Hypothalamus (tissue), 51 donors: Measurements from ENCODE around the gene SLC37A1.

Experiments used
- DNase-seq, 51 donors: peaks; one replicate each; lab custom pipeline; 2025; lab: John Stamatoyannopoulos, UW

SLC37A1 gene

DNA sequence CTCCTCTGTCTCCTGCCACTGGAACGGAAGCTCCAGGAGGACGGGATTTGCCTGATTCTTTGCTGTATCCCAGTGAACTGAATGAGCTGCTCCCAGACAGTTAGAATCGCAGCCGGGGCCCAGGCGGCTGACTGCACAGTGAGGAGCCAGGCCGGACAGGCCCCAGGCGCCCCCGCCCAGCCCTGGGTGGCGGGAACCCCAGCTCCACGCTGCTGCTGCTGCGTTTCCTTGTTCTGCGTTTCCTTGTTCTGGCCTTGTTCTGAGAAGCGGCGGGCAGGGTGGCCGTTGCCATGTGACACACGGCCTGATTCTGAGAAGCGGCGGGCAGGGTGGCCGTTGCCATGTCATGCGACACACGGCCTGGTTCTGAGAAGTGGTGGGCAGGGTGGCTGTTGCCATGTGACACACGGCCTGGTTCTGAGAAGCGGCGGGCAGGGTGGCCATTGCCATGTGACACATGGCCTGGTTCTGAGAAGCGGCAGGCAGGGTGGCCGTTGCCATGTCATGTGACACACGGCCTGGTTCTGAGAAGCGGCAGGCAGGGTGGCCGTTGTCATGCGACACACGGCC lies 56.2 kb downstream of the SLC37A1 start:
- peak in 5 of 51 donors; percentile 17 to 33 (median 25) for DNase-seq

- no peak for DNase-seq
Observed at GRCh38 chr21:42570362-42570761, 56.7 kb downstream of the SLC37A1 start.

GRCh38 chr21:42570841-42571387 lies 57.3 kb downstream of the SLC37A1 start:
- peak in 35 of 51 donors; percentile 8 to 73 (median 41) for DNase-seq

DNA sequence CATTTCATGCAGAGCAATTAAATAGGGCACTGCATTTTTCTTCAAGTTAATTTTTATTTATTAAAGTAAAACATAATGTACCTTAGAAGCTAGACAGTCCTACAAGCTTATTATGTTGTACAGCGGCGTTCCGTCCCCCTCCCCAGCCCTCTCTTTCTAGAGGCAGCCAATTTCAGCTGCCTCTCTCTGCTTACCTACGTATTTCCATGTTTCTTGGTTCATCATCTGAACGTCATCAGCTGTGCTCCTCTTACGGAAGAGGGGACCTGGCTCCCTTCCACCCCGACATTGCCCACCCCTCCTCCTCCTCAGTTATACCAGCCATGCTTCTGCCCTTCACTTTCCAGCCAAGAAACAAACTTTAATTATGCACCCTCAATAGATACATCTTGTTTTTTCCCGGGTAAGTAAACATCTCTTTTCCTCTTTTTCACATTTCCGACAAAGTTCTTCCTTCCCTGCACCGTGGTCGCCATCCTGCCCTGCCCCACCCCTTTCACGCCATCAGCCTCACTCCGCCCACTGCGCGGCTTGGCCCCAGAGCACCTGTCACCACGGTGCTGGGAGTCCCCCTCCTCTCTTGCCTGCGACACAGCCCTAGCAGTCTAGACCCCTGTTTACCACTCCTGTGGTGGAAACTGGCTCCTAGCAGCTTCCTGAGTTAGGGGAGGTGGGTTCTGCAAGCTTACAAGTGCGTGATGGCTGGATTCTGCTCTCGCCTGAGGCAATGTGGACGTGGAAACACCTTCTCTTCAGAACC lies 57.9 kb downstream of the SLC37A1 start:
- DNase-seq = no peak

DNA sequence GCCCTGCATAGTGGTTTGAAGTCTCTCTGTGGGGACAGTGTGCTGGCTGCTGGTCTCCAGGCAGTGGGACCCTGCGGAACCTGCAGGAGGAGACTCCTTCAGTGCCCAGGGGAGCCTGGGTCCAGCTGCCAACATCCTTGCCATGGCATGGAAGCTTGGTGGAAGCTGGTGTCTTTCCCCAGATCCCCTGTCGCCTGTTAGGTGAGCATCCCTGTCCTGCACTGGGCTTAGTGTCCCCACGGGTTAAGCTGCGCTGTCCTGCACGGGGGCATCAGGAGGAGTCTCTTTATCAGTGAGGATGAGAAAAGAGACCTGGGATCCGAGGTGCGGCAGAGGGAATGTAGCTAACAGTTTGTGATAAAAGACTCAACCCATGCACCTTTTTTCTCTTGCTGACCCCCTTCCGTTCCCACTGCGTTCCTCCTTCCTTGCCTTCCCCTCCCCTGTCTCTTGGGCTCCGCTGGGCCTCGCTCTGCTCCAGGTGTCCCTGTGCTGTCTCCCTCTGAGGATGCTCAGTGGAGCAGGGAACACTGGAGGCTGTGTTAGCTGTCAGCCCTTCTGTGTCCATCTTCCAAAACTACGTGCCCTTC lies 59.3 kb downstream of the SLC37A1 start:
- DNase-seq = no peak

- DNase-seq = no peak
Observed at GRCh38 chr21:42574234-42575027, 60.8 kb downstream of the SLC37A1 start.

DNA sequence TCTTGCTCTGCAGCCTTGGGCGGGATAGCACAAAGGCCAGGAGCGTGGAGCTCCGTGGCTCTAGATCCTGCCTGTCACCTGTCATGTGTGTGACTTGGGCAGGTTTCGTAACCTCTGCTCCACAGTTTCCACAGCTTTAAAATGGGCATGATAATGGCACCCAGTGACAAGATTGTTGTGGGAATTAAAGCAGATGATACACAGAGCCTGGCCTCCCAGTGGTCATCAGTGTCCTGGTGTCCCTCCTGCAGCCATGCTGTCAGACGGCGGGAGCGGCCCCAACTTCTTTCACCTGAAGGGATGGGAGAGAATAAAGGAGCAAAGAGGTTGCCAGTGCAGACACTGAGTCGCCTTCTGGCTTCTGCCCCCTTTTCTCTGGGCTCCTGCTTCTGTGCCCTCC lies 61.5 kb downstream of the SLC37A1 start:
- DNase-seq = no peak

- no peak for DNase-seq
Observed at GRCh38 chr21:42576639-42577038, 63.0 kb downstream of the SLC37A1 start.

DNA sequence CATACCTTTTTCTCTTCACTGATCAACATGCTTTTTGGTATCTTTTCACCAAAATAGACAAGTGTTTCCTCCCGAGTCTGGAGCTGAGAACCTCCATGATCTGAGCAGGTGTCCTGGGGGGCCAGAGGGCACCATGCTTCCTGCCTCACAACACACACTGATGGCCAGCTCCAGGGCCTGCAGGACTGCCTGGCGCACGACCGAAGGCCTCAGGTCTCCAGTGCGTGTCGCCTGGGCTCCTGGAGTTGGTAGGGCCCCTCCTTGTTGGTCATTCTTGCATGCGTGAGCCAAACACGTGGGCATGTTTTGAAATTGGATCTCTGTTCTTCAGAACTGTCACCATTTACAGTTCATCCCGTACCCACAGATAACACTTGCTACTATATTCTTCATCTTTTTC lies 64.4 kb downstream of the SLC37A1 start:
- no peak for DNase-seq

DNA sequence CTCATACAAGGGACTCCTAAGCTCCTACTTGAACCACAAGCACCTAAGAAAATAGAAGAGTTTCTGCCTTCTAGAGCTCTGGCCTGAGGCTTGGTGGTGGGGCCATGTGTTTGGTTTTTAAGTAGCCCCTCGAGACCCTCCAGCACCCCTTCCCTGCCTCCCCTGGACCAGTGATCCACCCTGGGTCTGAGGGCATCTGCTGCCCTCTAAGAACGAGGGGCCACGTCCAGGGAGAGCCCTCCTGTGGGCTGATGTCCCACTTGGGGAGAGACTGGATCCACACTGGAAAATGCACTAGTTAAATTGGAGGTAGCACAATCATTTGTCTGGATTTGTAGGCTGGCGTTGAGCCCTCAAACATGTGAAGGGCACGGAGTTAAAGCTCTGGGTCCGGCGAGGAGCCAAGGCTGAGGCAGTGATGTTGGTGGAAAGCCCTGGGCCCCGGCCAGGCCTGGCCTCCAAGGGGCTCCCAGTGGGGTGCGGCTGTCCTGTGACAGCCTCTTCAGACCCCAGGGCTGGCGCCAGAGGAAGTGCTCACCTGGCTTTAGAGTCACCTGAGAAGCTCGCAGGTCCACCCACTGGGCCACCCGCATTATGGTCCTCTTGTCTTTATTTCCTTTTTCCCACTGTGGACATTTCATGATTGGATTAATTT lies 65.2 kb downstream of the SLC37A1 start:
- DNase-seq = no peak

- no peak for DNase-seq
Observed at GRCh38 chr21:42579456-42580075, 65.9 kb downstream of the SLC37A1 start.

DNA sequence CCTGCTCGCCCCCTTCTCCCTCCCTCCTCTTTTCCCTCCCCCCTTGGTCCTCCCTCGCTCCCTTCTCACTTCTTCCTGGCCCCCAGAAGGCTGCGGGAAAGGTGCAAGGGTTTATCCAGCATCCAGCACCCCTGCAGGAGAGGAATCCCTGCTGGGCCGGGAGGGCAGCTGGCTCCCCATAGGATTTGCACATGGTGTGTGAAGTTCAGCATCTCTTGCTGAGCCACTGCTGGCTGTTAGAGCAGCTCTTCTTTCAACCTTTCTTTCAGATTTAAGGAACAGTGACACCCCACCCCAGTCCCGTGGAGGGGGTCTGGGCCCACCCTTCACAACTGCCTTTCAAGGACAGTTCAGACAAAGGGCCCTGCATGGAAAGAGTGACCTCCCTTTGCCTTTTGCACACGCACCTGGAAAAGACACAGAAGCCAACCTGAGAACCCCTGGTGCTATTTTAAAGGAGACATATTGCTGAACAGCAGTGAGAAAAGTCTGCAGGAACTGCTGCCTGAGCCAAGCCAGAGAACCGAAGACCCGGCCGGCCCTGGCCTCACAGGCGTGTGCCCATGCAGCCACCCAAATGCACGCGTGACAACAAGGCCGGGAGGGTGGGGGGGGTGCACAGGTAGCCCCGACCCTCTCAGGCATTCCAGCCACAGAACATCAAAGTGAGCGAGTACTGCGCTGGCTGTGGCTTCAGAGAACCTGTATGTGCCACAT lies 66.6 kb downstream of the SLC37A1 start:
- no peak for DNase-seq

DNA sequence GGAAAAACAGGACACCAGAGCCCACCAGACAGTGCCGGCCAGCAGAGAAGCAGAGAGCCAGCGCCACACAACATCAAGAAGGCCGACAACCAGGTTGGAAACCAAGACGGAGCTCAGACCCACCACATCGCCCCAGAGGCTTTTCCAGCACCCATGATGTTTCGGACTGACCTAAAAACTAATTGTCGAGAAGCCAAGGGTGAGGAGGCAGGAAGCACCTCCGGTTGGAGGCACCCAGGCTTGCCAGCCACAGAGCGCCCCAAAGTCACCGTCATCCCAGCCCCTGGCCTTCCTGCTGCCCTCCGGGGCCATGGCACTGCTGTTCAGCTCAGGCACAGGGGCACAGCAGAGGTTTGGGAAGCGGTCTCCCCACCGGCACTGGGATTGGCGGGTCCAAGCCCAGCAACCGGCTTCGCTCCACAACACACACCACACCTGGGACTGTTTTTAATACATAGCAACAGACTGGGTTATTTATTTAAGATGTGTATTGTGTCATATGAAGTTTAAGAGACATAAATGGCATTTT lies 67.2 kb downstream of the SLC37A1 start:
- DNase-seq = no peak

GRCh38 chr21:42581336-42581992 lies 67.8 kb downstream of the SLC37A1 start:
- DNase-seq = no peak

GRCh38 chr21:42581993-42582786 lies 68.5 kb downstream of the SLC37A1 start:
- DNase-seq = no peak

DNA sequence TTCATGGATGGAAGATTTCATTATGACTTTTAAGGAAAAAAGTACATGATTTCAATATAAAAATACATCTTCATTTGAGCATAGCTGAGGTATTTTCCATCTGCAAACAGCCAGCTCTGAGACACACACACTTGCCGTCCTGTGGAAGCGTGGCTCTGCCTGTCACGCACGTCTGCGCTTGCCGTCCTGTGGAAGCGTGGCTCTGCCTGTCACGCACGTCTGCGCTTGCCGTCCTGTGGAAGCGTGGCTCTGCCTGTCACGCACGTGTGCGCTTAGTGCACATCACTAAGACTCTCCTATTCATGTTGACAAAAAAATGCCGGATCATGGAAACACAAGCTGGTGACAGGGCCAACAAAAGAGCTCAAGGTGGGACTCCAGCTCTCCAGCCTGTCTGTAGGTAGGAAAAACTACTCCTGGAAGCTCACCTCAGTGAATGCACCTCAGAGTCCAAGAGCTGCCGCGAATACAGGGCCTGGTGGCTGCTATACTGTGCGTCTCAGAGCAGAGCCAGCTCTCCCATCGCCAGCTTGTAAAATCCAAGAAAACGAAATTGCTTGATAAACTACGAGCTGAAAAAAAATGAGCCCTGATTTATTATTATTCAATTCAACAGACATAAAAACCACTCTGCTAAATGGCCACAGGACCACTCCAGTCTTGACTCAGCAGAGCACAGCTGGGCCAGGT lies 69.3 kb downstream of the SLC37A1 start:
- DNase-seq = no peak
